Mesothelial cell of epicardium (in vitro differentiated cells): ENCODE measurements around the gene TAS1R1. TPM values are rescaled to one million over a fixed set of nuclear protein-coding genes. Genes with fewer than 3 reads are reported as not detected.

ENCODE experiments used
- DNase-seq, 2 experiments: peaks; one replicate each; pipeline ENCODE4 v3.0.0; 2021; ENCODE audit warnings: low spot score in 2 of 2; ENCODE audit not compliant: unreplicated experiment in 2 of 2
- H3K27ac Mint-ChIP-seq: 2 replicates; pipeline ENCODE4 v1.8.0; 2021; ENCODE audit warnings: mixed read lengths
- H3K27me3 Mint-ChIP-seq: 2 replicates; pipeline ENCODE4 v1.8.0; 2021; ENCODE audit warnings: low read depth, mixed read lengths
- H3K36me3 Mint-ChIP-seq: 2 replicates; pipeline ENCODE4 v1.8.0; 2021; ENCODE audit warnings: mixed read lengths
- H3K4me1 Mint-ChIP-seq: 2 replicates; pipeline ENCODE4 v1.8.0; 2021; ENCODE audit warnings: mixed read lengths
- H3K4me3 Mint-ChIP-seq: 2 replicates; pipeline ENCODE4 v1.8.0; 2021; ENCODE audit warnings: mild to moderate bottlenecking, moderate library complexity, mixed read lengths
- H3K9me3 Mint-ChIP-seq: 2 replicates; pipeline ENCODE4 v1.8.0; 2021; ENCODE audit warnings: mixed read lengths
- total RNA-seq: library from RNA; stranded (reverse); gene quantifications from 3 replicates; pipeline ENCODE4 v1.2.1, GENCODE V29; 2021
- TF ChIP-seq, protein P1 (sequence below): fragments of 200-600 bp; sonication (generic); IDR thresholded peaks from one replicate; pipeline ENCODE4 v1.5.0; 2021; ENCODE audit warnings: antibody characterized with exemption; ENCODE audit not compliant: unreplicated experiment

The TAS1R1 gene
- total RNA-seq, 1 donor from 2014 or later, result not detected

DNA sequence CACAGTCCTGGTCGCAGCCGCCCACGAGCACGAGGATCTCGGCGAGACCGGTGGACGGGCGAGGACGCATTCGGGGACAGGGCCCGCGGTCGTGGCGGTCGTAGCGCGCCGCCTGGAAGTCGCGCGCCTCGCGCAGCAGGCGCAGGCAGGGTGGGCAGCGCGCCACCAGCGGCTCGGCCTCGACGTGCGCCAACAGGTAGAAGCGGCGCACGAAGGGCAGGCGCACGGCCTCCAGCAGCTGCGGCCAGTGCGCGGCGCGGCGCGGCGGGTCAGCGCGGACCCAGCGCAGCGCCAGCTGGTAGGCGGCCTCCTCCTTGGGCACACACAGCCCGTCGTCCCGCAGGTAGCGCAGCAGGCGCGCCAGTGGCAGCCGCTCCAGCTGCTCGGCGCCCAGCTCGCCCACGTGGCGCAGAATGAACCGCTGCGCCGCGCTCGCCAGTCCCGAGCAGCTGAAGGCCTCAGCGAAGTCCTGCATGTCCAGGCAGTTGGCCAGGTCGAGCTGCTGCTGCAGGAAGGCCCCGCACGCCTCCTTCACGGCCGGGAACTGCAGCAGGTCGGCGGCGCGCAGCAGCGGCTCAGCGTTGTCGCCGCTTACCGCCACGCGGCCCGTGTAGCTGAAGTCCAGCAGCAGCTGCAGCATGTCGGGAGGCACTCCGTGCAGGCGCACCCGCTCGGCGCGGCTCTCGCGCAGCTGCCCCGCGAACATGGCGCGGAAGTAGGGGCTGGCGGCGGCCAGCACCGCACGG, 47.0 kb downstream of the TAS1R1 start:
- peak in 1 of 2 experiments; percentile 76 for DNase-seq
- H3K36me3 Mint-ChIP-seq, result no peaks in the 10 kb centered on the region
- peaks cover 39% of the 10 kb centered on the region for H3K4me1 Mint-ChIP-seq
- no peaks in the 10 kb centered on the region for H3K27me3 Mint-ChIP-seq
- TF ChIP-seq, protein P1, sequence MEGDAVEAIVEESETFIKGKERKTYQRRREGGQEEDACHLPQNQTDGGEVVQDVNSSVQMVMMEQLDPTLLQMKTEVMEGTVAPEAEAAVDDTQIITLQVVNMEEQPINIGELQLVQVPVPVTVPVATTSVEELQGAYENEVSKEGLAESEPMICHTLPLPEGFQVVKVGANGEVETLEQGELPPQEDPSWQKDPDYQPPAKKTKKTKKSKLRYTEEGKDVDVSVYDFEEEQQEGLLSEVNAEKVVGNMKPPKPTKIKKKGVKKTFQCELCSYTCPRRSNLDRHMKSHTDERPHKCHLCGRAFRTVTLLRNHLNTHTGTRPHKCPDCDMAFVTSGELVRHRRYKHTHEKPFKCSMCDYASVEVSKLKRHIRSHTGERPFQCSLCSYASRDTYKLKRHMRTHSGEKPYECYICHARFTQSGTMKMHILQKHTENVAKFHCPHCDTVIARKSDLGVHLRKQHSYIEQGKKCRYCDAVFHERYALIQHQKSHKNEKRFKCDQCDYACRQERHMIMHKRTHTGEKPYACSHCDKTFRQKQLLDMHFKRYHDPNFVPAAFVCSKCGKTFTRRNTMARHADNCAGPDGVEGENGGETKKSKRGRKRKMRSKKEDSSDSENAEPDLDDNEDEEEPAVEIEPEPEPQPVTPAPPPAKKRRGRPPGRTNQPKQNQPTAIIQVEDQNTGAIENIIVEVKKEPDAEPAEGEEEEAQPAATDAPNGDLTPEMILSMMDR, result no peak
- peak overlapping the region; percentile 92 for H3K4me3 Mint-ChIP-seq
- H3K9me3 Mint-ChIP-seq, result no peaks in the 10 kb centered on the region
- H3K27ac Mint-ChIP-seq, result peak overlapping the region; percentile 64

DNA sequence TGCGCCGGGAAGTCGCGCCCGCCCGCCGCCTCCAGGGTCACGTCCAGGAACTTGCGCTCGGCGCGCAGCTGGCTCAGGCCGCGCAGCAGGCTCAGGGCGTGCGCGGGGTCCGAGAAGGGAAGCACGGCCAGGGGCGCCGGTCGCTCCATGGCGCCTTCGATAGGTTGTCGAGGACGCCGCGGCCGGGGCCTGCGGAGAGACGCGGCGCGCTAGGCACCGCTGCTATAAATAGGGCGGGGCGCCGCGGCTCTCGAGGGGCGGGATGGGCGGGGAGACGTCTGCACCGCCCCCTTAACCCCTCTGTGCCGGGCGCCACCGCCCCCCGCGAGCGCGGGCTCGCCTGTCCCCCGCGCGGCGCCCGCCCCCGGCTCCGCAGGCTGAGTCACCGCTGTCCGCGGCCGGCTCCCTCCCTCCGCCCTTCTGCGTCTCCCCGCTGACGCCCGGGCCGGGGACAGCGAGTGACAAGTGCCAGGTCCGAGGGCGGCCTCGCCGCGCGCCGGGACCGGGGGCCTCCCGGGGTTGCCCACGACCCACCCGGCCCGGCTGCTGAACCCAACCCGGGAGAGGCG, 47.6 kb downstream of the TAS1R1 start, which contains the start of gene KLHL21:
KLHL21 (minus strand) TSS at position 201 of the 569 bp plus-strand sequence; CDS start at position 149, 52 bp downstream.
- TF ChIP-seq, protein P1, result no peak
- H3K27me3 Mint-ChIP-seq, result no peaks in the 10 kb centered on the region
- peaks cover 37% of the 10 kb centered on the region for H3K4me1 Mint-ChIP-seq
- H3K9me3 Mint-ChIP-seq, result no peaks in the 10 kb centered on the region
- peak; percentile 74 to 83 for DNase-seq
- H3K36me3 Mint-ChIP-seq, result no peaks in the 10 kb centered on the region
- peak within 1 kb of the TSS; percentile 99 for H3K27ac Mint-ChIP-seq
- peak within 1 kb of the TSS; percentile 92 for H3K4me3 Mint-ChIP-seq

DNA sequence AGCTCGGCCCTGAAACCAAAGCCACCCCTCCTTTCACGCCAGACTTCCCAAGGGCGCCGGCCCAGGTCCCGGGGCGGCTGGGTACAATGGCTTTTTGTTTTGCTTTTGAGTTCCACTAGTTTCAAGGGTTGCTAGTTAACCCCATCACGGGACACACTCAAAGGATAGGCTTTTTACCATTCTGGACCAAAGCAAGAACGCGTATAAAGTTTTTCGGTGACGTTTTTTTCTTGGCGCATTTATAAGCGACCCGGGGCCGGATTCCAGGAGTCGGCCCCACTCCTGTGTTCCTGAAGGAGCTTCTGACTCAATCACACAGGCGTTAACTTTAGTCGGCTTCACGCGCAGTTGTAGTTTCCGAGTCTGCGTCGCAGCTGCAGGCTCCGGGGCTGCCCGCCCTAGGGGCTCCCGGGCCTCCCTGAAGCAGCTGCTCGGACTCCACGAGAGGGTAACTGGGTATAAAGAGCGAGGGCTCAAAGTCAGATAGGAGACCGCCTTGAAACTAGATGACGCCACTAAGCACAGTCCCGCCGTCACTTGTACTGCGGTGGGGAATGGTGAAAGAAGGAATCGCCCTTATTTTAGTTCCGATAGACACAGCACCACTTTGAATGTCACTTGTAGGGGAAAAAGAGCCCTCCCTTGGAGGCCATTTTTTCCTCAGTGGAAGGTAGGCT, 48.3 kb downstream of the TAS1R1 start:
- H3K4me3 Mint-ChIP-seq, result peak overlapping the region; percentile 66
- DNase-seq, result peak in 1 of 2 experiments; percentile 61
- H3K36me3 Mint-ChIP-seq, result no peaks in the 10 kb centered on the region
- TF ChIP-seq, protein P1, result no peak
- peak overlapping the region; percentile 99 for H3K27ac Mint-ChIP-seq
- peaks cover 38% of the 10 kb centered on the region for H3K4me1 Mint-ChIP-seq
- no peaks in the 10 kb centered on the region for H3K27me3 Mint-ChIP-seq
- H3K9me3 Mint-ChIP-seq, result no peaks in the 10 kb centered on the region

- peak overlapping the region; percentile 99 for H3K27ac Mint-ChIP-seq
- peaks cover 38% of the 10 kb centered on the region for H3K4me1 Mint-ChIP-seq
- TF ChIP-seq, protein P1, result no peak
- no peaks in the 10 kb centered on the region for H3K9me3 Mint-ChIP-seq
- DNase-seq, result peak; percentile 58 to 74
- no peaks in the 10 kb centered on the region for H3K36me3 Mint-ChIP-seq
- no peaks in the 10 kb centered on the region for H3K27me3 Mint-ChIP-seq
- H3K4me3 Mint-ChIP-seq, result peak overlapping the region; percentile 66
These were observed 48.9 kb downstream of the TAS1R1 start for GRCh38 chr1:6603915-6604558.

GRCh38 chr1:6612641-6613360, 57.7 kb downstream of the TAS1R1 start:
- peak overlapping the region; percentile 98 for H3K27ac Mint-ChIP-seq
- H3K27me3 Mint-ChIP-seq, result no peaks in the 10 kb centered on the region
- peak overlapping the region; percentile 91 for H3K4me3 Mint-ChIP-seq
- H3K36me3 Mint-ChIP-seq, result no peaks in the 10 kb centered on the region
- no peaks in the 10 kb centered on the region for H3K9me3 Mint-ChIP-seq
- peaks cover 32% of the 10 kb centered on the region for H3K4me1 Mint-ChIP-seq
- TF ChIP-seq, protein P1, result no peak
- DNase-seq, result peak in 1 of 2 experiments; percentile 61
